Suprapubic skin (tissue), 4 donors: ENCODE data around the gene CAVIN2. TPM values are rescaled to one million over a fixed set of nuclear protein-coding genes. Genes with fewer than 3 reads are reported as not detected.

Experiments
- DNase-seq, 2 donors: peaks; one replicate each; pipeline ENCODE4 v3.0.0-alpha.2; 2019; ENCODE audit warnings: low spot score in 2 of 2
- H3K27ac ChIP-seq: fragments of 200-600 bp; sonication (generic); one replicate; pipeline ENCODE4 v1.5.1; 2019
- H3K27me3 ChIP-seq: fragments of 200-600 bp; sonication (generic); one replicate; pipeline ENCODE4 v1.5.1; 2019
- H3K36me3 ChIP-seq: fragments of 200-600 bp; sonication (generic); one replicate; pipeline ENCODE4 v1.5.1; 2019
- H3K4me1 ChIP-seq: fragments of 200-600 bp; sonication (generic); one replicate; pipeline ENCODE4 v1.5.1; 2019
- H3K4me3 ChIP-seq: fragments of 200-600 bp; sonication (generic); one replicate; pipeline ENCODE4 v1.5.1; 2019; ENCODE audit warnings: mild to moderate bottlenecking
- H3K9me3 ChIP-seq: fragments of 200-600 bp; sonication (generic); one replicate; pipeline ENCODE4 v1.5.1; 2019
- CTCF ChIP-seq, 2 donors: fragments of 200-600 bp in 1 of 2; fragments of 450-650 bp in 1 of 2; sonication (generic) in 1 of 2; IDR thresholded peaks; one replicate each; pipeline ENCODE4 v1.5.1; 2016 to 2019; ENCODE audit warnings: antibody characterized with exemption in 2 of 2, mild to moderate bottlenecking in 1 of 2, moderate library complexity in 1 of 2
- EP300 ChIP-seq: sonication (generic); formaldehyde crosslinking; IDR thresholded peaks from one replicate; pipeline ENCODE4 v1.6.1; 2017; ENCODE audit warnings: antibody characterized with exemption
- POLR2A ChIP-seq, 2 donors: fragments of 450-650 bp; IDR thresholded peaks; one replicate each; pipeline ENCODE4 v1.6.1; 2017; ENCODE audit warnings: antibody characterized with exemption in 2 of 2, mild to moderate bottlenecking in 2 of 2, moderate library complexity in 2 of 2
- POLR2AphosphoS5 ChIP-seq, 3 donors: sonication (generic); formaldehyde crosslinking; IDR thresholded peaks; one replicate each; pipeline ENCODE4 v1.6.1; 2017; ENCODE audit warnings: antibody characterized with exemption in 3 of 3
- WGBS: methylation state at CpG from one replicate; pipeline ENCODE4 v1.1.5; 2018; 5-methylcytosine and 5-hydroxymethylcytosine counted together
- total RNA-seq, 4 donors: library from RNA; depleted of rRNA; stranded (reverse); fragments of >200 nt; gene quantifications; one replicate each; pipeline ENCODE4 v1.1.0, GENCODE V29; 2016

CAVIN2 gene
- total RNA-seq, 4 donors from 2014 or later, result 3.8 to 12.9 (median 6.7) TPM

- Histone ChIP-seq H3K4me3 (no peak overlapping the region), H3K4me1 (no peaks in the 10 kb centered on the region), H3K9me3 (no peaks in the 10 kb centered on the region), H3K36me3 (no peaks in the 10 kb centered on the region), H3K27ac (no peak overlapping the region), H3K27me3 (no peaks in the 10 kb centered on the region)
- DNase-seq, result no peak
- TF ChIP-seq POLR2AphosphoS5 (IDR thresholded peaks at IDR 0.05) (no peak), EP300 (no peak), CTCF (IDR thresholded peaks at IDR 0.05) (no peak), POLR2A (IDR thresholded peaks at IDR 0.05) (no peak)
- WGBS, result 73% methylated on average over 1 of the region's 1 CpG
These were observed 38.2 kb upstream of the CAVIN2 start for GRCh38 chr2:191885098-191885497.

GRCh38 chr2:191881982-191882816, 35.3 kb upstream of the CAVIN2 start:
- Histone ChIP-seq H3K9me3 (no peaks in the 10 kb centered on the region), H3K27me3 (no peaks in the 10 kb centered on the region), H3K27ac (no peak overlapping the region), H3K36me3 (no peaks in the 10 kb centered on the region), H3K4me1 (no peaks in the 10 kb centered on the region), H3K4me3 (no peak overlapping the region)
- TF ChIP-seq CTCF (IDR thresholded peaks at IDR 0.05) (no peak), POLR2A (IDR thresholded peaks at IDR 0.05) (no peak), EP300 (no peak), POLR2AphosphoS5 (IDR thresholded peaks at IDR 0.05) (no peak)
- 94% methylated on average over 34 of the region's 34 CpGs for WGBS
- DNase-seq, result no peak

- Histone ChIP-seq H3K4me1 (no peaks in the 10 kb centered on the region), H3K27me3 (no peaks in the 10 kb centered on the region), H3K36me3 (no peaks in the 10 kb centered on the region), H3K9me3 (no peaks in the 10 kb centered on the region), H3K27ac (no peak overlapping the region), H3K4me3 (no peak overlapping the region)
- TF ChIP-seq EP300, result no peak
- no peak for TF ChIP-seq POLR2AphosphoS5 (IDR thresholded peaks at IDR 0.05)
- TF ChIP-seq POLR2A (IDR thresholded peaks at IDR 0.05), result no peak
- no peak for TF ChIP-seq CTCF (IDR thresholded peaks at IDR 0.05)
- WGBS, result 33% methylated on average over 2 of the region's 2 CpGs
- DNase-seq, result no peak
These were observed 31.8 kb upstream of the CAVIN2 start for GRCh38 chr2:191878548-191879279.

GRCh38 chr2:191877875-191878274, 31.0 kb upstream of the CAVIN2 start:
- no peak for DNase-seq
- 71% methylated on average over 4 of the region's 4 CpGs for WGBS
- Histone ChIP-seq H3K4me3 (no peak overlapping the region), H3K36me3 (no peaks in the 10 kb centered on the region), H3K4me1 (no peaks in the 10 kb centered on the region), H3K27me3 (no peaks in the 10 kb centered on the region), H3K27ac (no peak overlapping the region), H3K9me3 (no peaks in the 10 kb centered on the region)
- TF ChIP-seq POLR2AphosphoS5 (IDR thresholded peaks at IDR 0.05) (no peak), EP300 (no peak), POLR2A (IDR thresholded peaks at IDR 0.05) (no peak), CTCF (IDR thresholded peaks at IDR 0.05) (no peak)

GRCh38 chr2:191875859-191876258, 29.0 kb upstream of the CAVIN2 start:
- no peaks in the 10 kb centered on the region for H3K36me3 ChIP-seq
- DNase-seq, result no peak
- no peaks in the 10 kb centered on the region for H3K27me3 ChIP-seq
- no peak overlapping the region for H3K27ac ChIP-seq
- no peak for TF ChIP-seq POLR2A (IDR thresholded peaks at IDR 0.05)
- WGBS, result 83% methylated on average over 2 of the region's 2 CpGs
- no peaks in the 10 kb centered on the region for H3K9me3 ChIP-seq
- H3K4me1 ChIP-seq, result no peaks in the 10 kb centered on the region
- no peak overlapping the region for H3K4me3 ChIP-seq
